ENCODE results near the gene BPHL. TPM values are rescaled to one million over a fixed set of nuclear protein-coding genes. Genes with fewer than 3 reads are reported as not detected.

Gene BPHL
- total and polyA plus RNA-seq, 4 donors, result 21.4 to 53.1 (median 45.7) TPM

DNA sequence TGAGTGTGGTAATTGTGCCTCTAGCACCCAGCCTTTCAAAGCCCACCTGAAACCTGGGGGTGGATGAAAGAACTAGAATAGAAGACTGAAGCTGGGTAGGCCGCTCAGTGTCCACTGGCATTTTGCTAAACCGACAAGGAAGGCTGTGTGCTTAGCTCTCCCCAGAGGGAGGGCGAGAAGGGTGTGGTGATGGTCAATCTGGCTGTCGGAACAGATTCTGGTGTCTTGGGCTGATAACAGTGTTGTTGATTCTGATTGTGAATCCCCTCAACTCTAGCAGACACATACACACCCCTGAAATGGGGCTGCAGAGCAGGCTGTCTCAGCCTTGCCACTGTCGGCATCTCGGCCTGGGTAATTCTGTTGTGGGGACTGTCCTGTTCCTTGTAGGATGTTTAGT is 4.1 kb upstream of the BPHL start:
- H3K4me1 ChIP-seq (ENCODE audit: control insufficient read depth, insufficient read depth, low read length), result no peaks in the 10 kb centered on the region
- no peaks in the 10 kb centered on the region for H3K27me3 ChIP-seq (ENCODE audit: control insufficient read depth, insufficient read depth, low read length)
- peaks cover 25% of the 10 kb centered on the region for H3K36me3 ChIP-seq (ENCODE audit: control insufficient read depth, insufficient read depth, low read length)
- DNase-seq (ENCODE audit: low read depth in 4 of 6, low spot score in 6 of 6), result no peak
- H3K9me3 ChIP-seq (ENCODE audit: control insufficient read depth, insufficient read depth, low read length), result no peaks in the 10 kb centered on the region
- 97% methylated on average over 4 of the region's 6 CpGs for WGBS (ENCODE audit: insufficient coverage)
- no peak overlapping the region for H3K27ac ChIP-seq (ENCODE audit: low read depth, low read length)
- H3K4me3 ChIP-seq (ENCODE audit: low read depth, low read length), result no peak overlapping the region

DNA sequence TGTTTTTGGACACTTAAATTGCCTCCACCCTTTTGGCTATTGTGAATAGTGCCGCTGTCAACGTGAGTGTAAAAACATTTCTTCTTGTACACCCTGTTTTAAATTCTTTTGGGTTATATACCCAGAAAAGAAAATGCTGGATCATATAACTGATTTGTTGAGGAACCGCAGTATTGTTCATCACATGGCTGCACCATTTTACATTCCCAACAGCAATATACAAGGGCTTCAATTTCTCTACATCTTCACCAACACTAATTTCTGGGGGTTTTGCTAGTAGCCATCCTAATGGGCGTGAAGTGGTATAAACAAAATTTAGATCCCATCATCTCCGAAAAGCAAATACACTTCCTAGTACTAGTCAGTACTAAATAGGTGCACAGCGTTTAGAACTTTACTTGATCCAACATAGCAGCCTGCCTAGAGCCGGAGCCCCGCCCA is 579 bp upstream of the BPHL start:
- Histone ChIP-seq H3K36me3 (ENCODE audit: control insufficient read depth, insufficient read depth, low read length) (peaks cover 19% of the 10 kb centered on the region), H3K27me3 (ENCODE audit: control insufficient read depth, insufficient read depth, low read length) (no peaks in the 10 kb centered on the region), H3K27ac (ENCODE audit: low read depth, low read length) (peak overlapping the region; percentile 97), H3K4me3 (ENCODE audit: low read depth, low read length) (peak overlapping the region; percentile 90), H3K4me1 (ENCODE audit: control insufficient read depth, insufficient read depth, low read length) (peaks cover 6% of the 10 kb centered on the region), H3K9me3 (ENCODE audit: control insufficient read depth, insufficient read depth, low read length) (no peaks in the 10 kb centered on the region)
- 0% methylated on average over 3 of the region's 8 CpGs for WGBS (ENCODE audit: insufficient coverage)
- DNase-seq (ENCODE audit: low read depth in 4 of 6, low spot score in 6 of 6), result peak in 1 of 6 donors; percentile 15

DNA sequence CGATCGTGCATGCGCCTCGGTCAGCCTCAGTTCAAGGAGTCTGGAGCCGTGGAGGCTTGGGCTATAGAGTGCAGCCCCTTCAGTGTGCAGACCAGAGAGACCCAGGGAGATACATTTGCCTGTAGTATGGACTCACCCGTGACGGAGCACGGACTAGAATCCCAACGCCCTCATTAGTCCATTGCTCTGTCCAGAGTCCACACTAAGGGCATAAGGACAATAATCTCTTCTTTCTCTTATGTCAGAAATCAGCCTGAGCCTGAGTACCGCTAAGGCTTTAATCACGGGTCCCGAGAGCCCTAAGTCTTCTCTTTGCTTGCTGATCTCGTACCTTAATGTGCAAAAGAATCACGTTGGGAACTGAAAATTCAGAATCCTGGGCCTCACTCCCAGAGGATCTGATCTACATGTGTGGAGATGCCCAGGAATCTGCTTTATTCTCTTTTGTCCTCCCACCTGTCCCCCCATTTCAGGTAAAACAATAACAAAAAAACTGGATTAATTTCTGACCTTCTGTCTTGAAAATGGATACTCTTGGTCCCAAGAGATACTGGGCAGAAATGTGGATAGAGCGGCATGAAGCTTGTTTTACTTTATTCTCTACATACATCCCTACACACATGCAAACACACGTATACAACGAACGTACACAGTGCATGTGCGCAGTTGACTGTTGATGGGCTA is 671 bp downstream of the BPHL start:
- Histone ChIP-seq H3K9me3 (ENCODE audit: control insufficient read depth, insufficient read depth, low read length) (no peaks in the 10 kb centered on the region), H3K36me3 (ENCODE audit: control insufficient read depth, insufficient read depth, low read length) (peaks cover 12% of the 10 kb centered on the region), H3K4me1 (ENCODE audit: control insufficient read depth, insufficient read depth, low read length) (peaks cover 7% of the 10 kb centered on the region), H3K27ac (ENCODE audit: low read depth, low read length) (peak overlapping the region; percentile 97), H3K27me3 (ENCODE audit: control insufficient read depth, insufficient read depth, low read length) (no peaks in the 10 kb centered on the region), H3K4me3 (ENCODE audit: low read depth, low read length) (peak overlapping the region; percentile 90)
- DNase-seq (ENCODE audit: low read depth in 4 of 6, low spot score in 6 of 6), result peak in 2 of 6 donors; percentile 33 to 56
- WGBS (ENCODE audit: insufficient coverage), result under 1% methylated on average over 14 of the region's 19 CpGs

DNA sequence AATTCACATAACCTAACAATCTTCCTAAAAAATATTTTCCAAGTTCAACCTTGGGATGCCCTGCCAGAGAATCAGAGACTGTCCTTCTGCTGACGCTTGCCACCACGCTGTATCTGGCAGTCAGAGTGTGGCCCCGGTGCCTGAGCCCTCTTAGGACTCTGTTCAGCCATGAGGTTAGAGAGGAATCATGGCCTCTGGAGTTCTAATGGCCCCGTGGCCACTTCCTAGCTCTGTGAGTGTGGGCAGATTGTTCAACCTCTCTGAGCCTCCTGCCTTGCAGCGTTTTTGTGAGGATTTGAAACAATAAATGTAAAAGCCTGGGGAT is 2.2 kb downstream of the BPHL start:
- H3K4me1 ChIP-seq (ENCODE audit: control insufficient read depth, insufficient read depth, low read length), result peaks cover 7% of the 10 kb centered on the region
- no peak overlapping the region for H3K4me3 ChIP-seq (ENCODE audit: low read depth, low read length)
- no peaks in the 10 kb centered on the region for H3K9me3 ChIP-seq (ENCODE audit: control insufficient read depth, insufficient read depth, low read length)
- no peak overlapping the region for H3K27ac ChIP-seq (ENCODE audit: low read depth, low read length)
- WGBS (ENCODE audit: insufficient coverage), result 100% methylated on average over 4 of the region's 5 CpGs
- no peaks in the 10 kb centered on the region for H3K36me3 ChIP-seq (ENCODE audit: control insufficient read depth, insufficient read depth, low read length)
- H3K27me3 ChIP-seq (ENCODE audit: control insufficient read depth, insufficient read depth, low read length), result no peaks in the 10 kb centered on the region
- DNase-seq (ENCODE audit: low read depth in 4 of 6, low spot score in 6 of 6), result no peak

DNA sequence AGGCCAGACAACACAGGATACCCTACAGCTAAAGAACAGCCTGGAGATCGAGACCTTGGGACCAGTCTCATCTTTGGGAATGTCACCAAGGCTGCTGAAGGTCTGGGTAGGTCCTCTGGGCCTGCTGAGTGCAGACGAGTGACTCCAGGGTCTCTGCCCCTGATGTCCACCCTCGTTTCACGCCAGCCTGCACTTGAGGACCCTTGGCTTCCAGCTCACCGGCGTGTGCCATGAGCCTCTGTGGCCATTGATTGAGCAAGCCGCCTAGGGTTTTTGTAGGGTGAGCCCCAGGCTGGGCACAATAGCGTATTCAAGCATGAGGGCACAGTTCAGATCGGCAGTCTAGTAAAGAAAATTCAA is 4.3 kb downstream of the BPHL start:
- Histone ChIP-seq H3K4me1 (ENCODE audit: control insufficient read depth, insufficient read depth, low read length) (peaks cover 13% of the 10 kb centered on the region), H3K9me3 (ENCODE audit: control insufficient read depth, insufficient read depth, low read length) (no peaks in the 10 kb centered on the region), H3K4me3 (ENCODE audit: low read depth, low read length) (no peak overlapping the region), H3K27me3 (ENCODE audit: control insufficient read depth, insufficient read depth, low read length) (no peaks in the 10 kb centered on the region), H3K27ac (ENCODE audit: low read depth, low read length) (no peak overlapping the region), H3K36me3 (ENCODE audit: control insufficient read depth, insufficient read depth, low read length) (peaks cover 3% of the 10 kb centered on the region)
- no peak for DNase-seq (ENCODE audit: low read depth in 4 of 6, low spot score in 6 of 6)
- WGBS (ENCODE audit: insufficient coverage), result 81% methylated on average over 9 of the region's 9 CpGs

DNA sequence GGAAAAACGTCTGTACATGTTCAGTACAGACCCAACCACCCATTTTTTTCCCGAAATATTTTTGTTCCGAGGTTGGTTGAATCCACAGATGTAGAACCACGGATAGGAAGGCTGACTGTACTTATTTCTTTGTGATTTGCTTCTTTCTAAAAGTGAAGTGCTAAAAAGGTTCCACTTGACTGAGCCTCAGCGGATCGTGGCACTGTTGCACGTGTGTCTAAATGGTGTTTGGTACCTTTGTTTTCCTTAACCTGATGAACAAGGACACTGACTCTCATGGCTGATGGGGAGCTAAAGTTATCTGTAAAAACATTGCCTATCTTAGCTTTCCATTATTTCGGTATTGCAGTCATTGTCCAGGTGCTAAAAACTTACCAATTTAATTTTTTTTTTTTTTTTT is 6.2 kb downstream of the BPHL start:
- 86% methylated on average over 2 of the region's 8 CpGs for WGBS (ENCODE audit: insufficient coverage)

DNA sequence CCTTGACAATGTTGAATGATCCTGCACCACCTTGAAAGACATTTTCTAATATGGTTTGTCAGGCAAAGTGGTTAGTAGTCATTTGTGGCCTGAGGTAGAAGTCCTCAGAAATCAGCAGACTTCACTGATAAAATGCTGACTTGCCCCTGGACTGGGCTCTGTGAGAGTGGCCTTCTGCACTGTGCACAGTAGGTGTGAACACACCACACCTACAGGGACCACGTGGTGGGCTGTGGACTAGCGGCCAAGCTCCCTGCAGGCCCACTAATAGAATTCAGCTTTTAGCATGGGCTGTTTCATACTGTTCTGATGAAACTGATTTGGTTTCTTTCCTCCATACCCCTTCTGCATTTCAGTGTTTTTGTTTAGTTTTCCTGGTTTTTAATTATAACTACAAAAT is 7.3 kb downstream of the BPHL start:
- DNase-seq (ENCODE audit: low read depth in 4 of 6, low spot score in 6 of 6), result no peak
- peaks cover 10% of the 10 kb centered on the region for H3K4me1 ChIP-seq (ENCODE audit: control insufficient read depth, insufficient read depth, low read length)
- WGBS (ENCODE audit: insufficient coverage), result no CpG with 5 or more reads among the region's 2 CpGs
- no peak overlapping the region for H3K27ac ChIP-seq (ENCODE audit: low read depth, low read length)
- no peak overlapping the region for H3K4me3 ChIP-seq (ENCODE audit: low read depth, low read length)
- no peaks in the 10 kb centered on the region for H3K27me3 ChIP-seq (ENCODE audit: control insufficient read depth, insufficient read depth, low read length)
- peaks cover 24% of the 10 kb centered on the region for H3K36me3 ChIP-seq (ENCODE audit: control insufficient read depth, insufficient read depth, low read length)
- no peaks in the 10 kb centered on the region for H3K9me3 ChIP-seq (ENCODE audit: control insufficient read depth, insufficient read depth, low read length)

More for the DNA sequence above, 6.2 kb downstream of the BPHL start:
- no peak for DNase-seq (ENCODE audit: low read depth in 4 of 6, low spot score in 6 of 6)
- no peak overlapping the region for H3K4me3 ChIP-seq (ENCODE audit: low read depth, low read length)
- H3K27me3 ChIP-seq (ENCODE audit: control insufficient read depth, insufficient read depth, low read length), result no peaks in the 10 kb centered on the region
- H3K4me1 ChIP-seq (ENCODE audit: control insufficient read depth, insufficient read depth, low read length), result peaks cover 13% of the 10 kb centered on the region
- no peak overlapping the region for H3K27ac ChIP-seq (ENCODE audit: low read depth, low read length)
- no peaks in the 10 kb centered on the region for H3K9me3 ChIP-seq (ENCODE audit: control insufficient read depth, insufficient read depth, low read length)
- peaks cover 13% of the 10 kb centered on the region for H3K36me3 ChIP-seq (ENCODE audit: control insufficient read depth, insufficient read depth, low read length)

DNA sequence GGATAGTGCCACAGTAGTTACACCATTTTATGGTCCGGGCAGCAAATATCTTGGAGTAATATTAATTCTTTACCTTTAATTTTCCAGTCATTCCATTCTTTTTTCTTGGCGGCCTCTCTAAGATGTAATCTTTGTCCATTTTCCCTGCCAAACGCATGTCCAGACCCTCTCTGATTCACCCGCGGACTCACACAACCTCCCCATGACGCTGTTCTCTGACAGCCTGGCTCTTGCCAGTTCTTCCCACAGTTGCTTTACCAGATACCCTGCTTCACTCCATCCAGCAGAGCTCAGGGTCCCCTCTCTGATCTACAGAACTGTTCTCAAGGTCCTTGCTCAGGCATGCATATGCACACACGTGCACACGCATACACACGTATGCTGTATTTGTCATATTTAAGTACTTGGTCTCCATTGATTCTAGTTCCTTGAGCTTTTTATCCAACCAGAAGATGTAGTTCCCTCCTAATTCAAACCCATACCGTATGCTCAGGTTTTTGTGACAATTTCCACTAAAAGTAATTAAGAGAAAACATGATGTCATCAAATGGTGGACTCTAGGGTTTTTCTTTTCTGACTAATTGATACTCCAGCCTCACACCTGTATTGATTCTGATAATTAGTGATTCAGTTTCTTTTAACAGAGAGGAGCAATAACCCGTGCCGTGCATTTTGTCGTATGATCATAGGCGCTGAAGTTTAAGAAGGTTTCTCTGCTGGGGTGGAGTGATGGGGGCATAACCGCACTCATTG is 10.0 kb downstream of the BPHL start:
- DNase-seq (ENCODE audit: low read depth in 4 of 6, low spot score in 6 of 6), result no peak
- H3K4me1 ChIP-seq (ENCODE audit: control insufficient read depth, insufficient read depth, low read length), result peaks cover 6% of the 10 kb centered on the region
- H3K27me3 ChIP-seq (ENCODE audit: control insufficient read depth, insufficient read depth, low read length), result no peaks in the 10 kb centered on the region
- peaks cover 48% of the 10 kb centered on the region for H3K36me3 ChIP-seq (ENCODE audit: control insufficient read depth, insufficient read depth, low read length)
- 94% methylated on average over 5 of the region's 15 CpGs for WGBS (ENCODE audit: insufficient coverage)
- no peaks in the 10 kb centered on the region for H3K9me3 ChIP-seq (ENCODE audit: control insufficient read depth, insufficient read depth, low read length)
- H3K4me3 ChIP-seq (ENCODE audit: low read depth, low read length), result no peak overlapping the region
- H3K27ac ChIP-seq (ENCODE audit: low read depth, low read length), result no peak overlapping the region

DNA sequence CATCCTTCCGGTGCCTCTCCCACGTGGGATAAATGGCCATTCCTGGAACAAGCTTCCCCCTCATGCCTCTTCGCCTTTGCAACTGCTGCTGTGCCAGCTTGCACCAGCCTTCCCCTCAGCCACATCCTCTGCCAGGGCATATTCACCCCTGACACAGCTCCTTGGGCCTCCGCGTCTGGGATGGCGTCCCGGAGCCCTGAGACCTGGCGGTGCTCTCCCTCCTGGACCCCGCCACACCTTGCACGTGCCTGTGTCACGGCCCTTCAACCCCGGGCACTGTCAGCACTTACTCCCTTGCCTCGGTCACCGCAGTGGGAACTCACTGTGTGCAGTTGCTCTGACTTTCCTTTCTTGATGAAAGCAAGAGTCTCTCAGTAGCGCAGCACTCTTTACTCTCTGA is 13.2 kb downstream of the BPHL start:
- peaks cover 58% of the 10 kb centered on the region for H3K36me3 ChIP-seq (ENCODE audit: control insufficient read depth, insufficient read depth, low read length)
- H3K27ac ChIP-seq (ENCODE audit: low read depth, low read length), result no peak overlapping the region
- peaks cover 3% of the 10 kb centered on the region for H3K4me1 ChIP-seq (ENCODE audit: control insufficient read depth, insufficient read depth, low read length)
- DNase-seq (ENCODE audit: low read depth in 4 of 6, low spot score in 6 of 6), result no peak
- H3K4me3 ChIP-seq (ENCODE audit: low read depth, low read length), result no peak overlapping the region
- no peaks in the 10 kb centered on the region for H3K27me3 ChIP-seq (ENCODE audit: control insufficient read depth, insufficient read depth, low read length)
- no peaks in the 10 kb centered on the region for H3K9me3 ChIP-seq (ENCODE audit: control insufficient read depth, insufficient read depth, low read length)
- WGBS (ENCODE audit: insufficient coverage), result 91% methylated on average over 15 of the region's 15 CpGs

DNA sequence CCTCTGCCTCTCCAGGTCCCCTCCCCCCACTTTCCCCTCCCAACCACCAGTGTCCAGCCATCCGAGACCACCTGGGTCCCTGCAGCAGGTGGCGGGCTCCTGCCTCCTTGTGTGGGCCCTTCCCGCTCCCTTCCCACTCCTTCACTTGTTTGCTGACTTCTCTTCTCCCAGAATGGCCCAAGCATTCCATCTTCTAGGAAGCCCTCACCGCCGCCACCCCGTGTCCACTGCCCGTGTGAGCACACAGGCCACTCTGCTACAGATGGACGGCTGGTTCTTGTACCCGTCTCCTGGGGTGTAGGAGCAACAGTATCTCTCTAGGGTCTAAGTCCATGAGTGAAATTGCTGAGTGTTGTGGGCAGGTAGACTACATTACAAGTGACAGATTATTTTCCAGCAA is 15.0 kb downstream of the BPHL start:
- no peak overlapping the region for H3K4me3 ChIP-seq (ENCODE audit: low read depth, low read length)
- peaks cover 58% of the 10 kb centered on the region for H3K36me3 ChIP-seq (ENCODE audit: control insufficient read depth, insufficient read depth, low read length)
- no peak for DNase-seq (ENCODE audit: low read depth in 4 of 6, low spot score in 6 of 6)
- no peaks in the 10 kb centered on the region for H3K27me3 ChIP-seq (ENCODE audit: control insufficient read depth, insufficient read depth, low read length)
- no peak overlapping the region for H3K27ac ChIP-seq (ENCODE audit: low read depth, low read length)
- H3K4me1 ChIP-seq (ENCODE audit: control insufficient read depth, insufficient read depth, low read length), result no peaks in the 10 kb centered on the region
- 87% methylated on average over 3 of the region's 9 CpGs for WGBS (ENCODE audit: insufficient coverage)
- no peaks in the 10 kb centered on the region for H3K9me3 ChIP-seq (ENCODE audit: control insufficient read depth, insufficient read depth, low read length)

Data from spinal cord (tissue), 10 donors.